ENCODE measurements around the gene KCNN3.

Gene KCNN3

DNA sequence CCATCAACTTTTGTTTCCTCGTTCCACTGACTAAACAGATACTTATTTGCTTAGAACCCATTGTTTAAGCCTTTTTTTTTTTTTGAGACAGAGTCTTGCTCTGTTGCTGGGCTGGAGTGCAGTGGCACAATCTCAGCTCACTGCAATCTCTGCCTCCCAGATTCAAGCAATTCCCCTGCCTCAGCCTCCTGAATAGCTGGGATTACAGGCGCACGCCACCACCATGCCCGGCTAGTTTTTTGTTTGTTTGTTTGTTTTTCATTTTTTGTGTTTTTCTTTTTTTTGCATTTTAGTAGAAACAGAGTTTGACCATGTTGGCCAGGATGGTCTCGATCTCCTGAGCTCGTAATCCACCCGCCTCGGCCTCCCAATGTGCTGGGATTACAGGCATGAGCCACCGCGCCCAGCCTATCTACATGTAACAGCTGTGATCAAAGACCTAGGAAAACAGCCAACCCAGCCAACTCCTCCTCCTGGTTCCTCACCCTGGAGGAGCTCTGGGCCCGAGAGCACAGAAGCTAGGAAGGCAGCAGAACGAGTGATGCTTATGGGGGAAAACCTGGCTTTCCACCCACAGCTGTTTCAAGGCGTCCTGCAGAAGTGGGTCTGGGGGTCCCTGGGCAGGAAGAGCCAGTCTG, 32.9 kb downstream of the KCNN3 start:
- no peak for DNase-seq (ENCODE audit: extremely low spot score)
- TF ChIP-seq CTCF (IDR thresholded peaks at IDR 0.05; ENCODE audit: control extremely low read depth, extremely low read depth, low read depth, missing control alignments): no peak
- CTCF ChIA-PET: interaction anchor here (0.9 to 2.2 kb wide), 7 partner anchors 14 to 357 kb away, joined by 3 to 11 read pairs (median 3); no protein-coding TSS in a partner anchor
- POLR2A ChIA-PET: interaction anchor here (0.7 kb wide), 1 partner anchor 18 kb away, joined by 3 read pairs; no protein-coding TSS in a partner anchor

DNA sequence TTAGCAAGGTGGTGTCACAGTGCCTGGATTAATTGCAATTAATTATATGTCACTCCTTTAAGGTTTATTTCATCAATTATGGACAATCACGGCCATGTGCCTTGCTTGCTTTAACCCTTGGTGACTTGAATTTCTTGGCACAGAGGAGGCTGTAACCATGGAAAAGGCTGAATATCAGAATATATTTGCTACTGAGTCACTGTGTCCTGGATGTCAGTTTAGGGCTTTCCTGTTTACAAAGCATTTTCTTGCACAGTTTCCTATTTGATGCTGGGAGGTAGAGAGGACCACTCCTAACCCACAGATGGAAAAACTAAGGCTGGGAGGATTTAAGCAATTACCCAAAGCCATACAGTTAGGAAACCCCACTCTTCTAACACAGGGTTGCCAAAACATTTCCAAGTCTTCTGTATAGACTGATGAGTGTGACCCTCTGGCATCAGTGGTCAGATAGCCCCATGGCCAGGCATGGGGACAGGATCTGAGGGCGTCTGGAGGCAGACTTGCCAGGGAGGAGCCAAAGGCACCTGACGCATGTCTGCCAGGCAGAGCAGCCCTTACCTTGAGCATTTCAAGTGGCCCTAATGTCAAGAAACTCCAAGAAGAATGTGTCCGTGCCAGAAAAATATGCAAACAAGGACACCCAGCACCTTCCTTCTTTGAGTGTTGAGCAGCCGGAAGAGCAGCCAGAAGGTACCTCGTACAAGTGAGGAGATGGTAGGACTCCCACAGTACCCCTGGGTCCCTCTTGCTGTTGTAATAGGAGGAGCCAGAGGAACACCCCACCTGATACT, 34.4 kb downstream of the KCNN3 start:
- no peak for TF ChIP-seq CTCF (IDR thresholded peaks at IDR 0.05; ENCODE audit: control extremely low read depth, extremely low read depth, low read depth, missing control alignments)
- ChIA-PET POLR2A (no interaction called here), CTCF (no interaction called here)
- DNase-seq (ENCODE audit: extremely low spot score): no peak

- no peak for DNase-seq (ENCODE audit: extremely low spot score)
- ChIA-PET CTCF (interaction anchor here (0.9 to 1.1 kb wide), 3 partner anchors 15 to 274 kb away, joined by 3 to 4 read pairs (median 3); no protein-coding TSS in a partner anchor), POLR2A (no interaction called here)
- TF ChIP-seq CTCF (IDR thresholded peaks at IDR 0.05; ENCODE audit: control extremely low read depth, extremely low read depth, low read depth, missing control alignments): no peak
Measured at GRCh38 chr1:154833841-154834240, 36.2 kb downstream of the KCNN3 start.

GRCh38 chr1:154833209-154833608, 36.9 kb downstream of the KCNN3 start:
- ChIA-PET POLR2A (no interaction called here), CTCF (interaction anchor here (1.0 to 1.1 kb wide), 2 partner anchors 14 to 273 kb away, joined by 3 to 4 read pairs; no protein-coding TSS in a partner anchor)
- TF ChIP-seq CTCF (IDR thresholded peaks at IDR 0.05; ENCODE audit: control extremely low read depth, extremely low read depth, low read depth, missing control alignments): no peak
- no peak for DNase-seq (ENCODE audit: extremely low spot score)

DNA sequence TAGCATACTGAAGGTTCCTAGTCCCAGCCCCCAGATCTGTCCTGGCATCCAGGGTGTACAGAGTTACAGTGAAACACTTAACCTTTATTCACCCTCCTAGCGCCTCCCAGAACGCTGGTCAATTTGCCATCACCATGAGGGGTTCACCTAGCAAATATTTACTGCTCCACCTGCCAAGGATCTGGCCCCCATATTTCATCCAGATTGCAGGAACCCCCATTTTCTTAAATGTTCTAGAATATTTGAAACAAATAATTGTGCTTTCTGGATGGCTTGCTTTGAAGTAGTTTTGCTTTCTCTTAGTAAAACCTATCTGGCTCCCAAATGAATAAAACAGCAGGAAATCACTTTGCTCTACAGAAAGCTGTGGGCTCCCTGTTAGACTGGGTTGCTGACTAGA, 37.7 kb downstream of the KCNN3 start:
- TF ChIP-seq CTCF (IDR thresholded peaks at IDR 0.05; ENCODE audit: control extremely low read depth, extremely low read depth, low read depth, missing control alignments): no peak
- POLR2A ChIA-PET: no interaction called here
- CTCF ChIA-PET: no interaction called here
- DNase-seq (ENCODE audit: extremely low spot score): no peak

DNA sequence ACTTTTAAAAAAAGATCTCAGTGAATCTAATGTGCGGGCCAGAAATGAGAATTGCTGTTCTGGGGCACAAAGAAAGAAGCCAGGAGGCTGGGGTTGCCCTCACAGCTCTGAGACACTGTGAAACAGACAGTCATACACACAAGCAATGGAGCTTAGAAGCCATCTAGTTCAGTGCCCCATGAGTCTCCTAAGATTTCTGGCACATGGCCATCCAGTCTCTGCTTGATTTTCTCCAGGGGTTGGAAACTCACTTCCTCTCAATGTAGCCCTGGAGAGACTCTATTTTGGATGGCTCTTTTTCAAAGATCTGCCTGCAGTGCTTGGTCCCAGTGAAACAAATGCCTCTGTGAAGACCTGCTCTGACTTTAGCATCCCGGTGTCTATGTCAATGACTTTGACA, 38.6 kb downstream of the KCNN3 start:
- DNase-seq (ENCODE audit: extremely low spot score): no peak
- ChIA-PET POLR2A (no interaction called here), CTCF (interaction anchor here (1.3 kb wide), 1 partner anchor 12 kb away, joined by 4 read pairs; no protein-coding TSS in a partner anchor)
- no peak for TF ChIP-seq CTCF (IDR thresholded peaks at IDR 0.05; ENCODE audit: control extremely low read depth, extremely low read depth, low read depth, missing control alignments)
